Mesenchymal stem cell (in vitro differentiated cells and primary cell): Measurements from ENCODE around the gene CYP19A1.

Source experiments
- DNase-seq: peaks from one replicate; pipeline ENCODE4 v3.0.0-alpha.2; 2013
- H2AFZ ChIP-seq: one replicate; pipeline ENCODE4 v1.6.1; 2013; ENCODE audit warnings: low read depth, mild to moderate bottlenecking, control low read depth, inconsistent platforms, low read length, moderate library complexity
- H2AK5ac ChIP-seq: 2 replicates; pipeline ENCODE4 v1.6.1; 2013; ENCODE audit warnings: low read length, moderate library complexity, mild to moderate bottlenecking, inconsistent platforms; ENCODE audit not compliant: severe bottlenecking
- H2BK120ac ChIP-seq: one replicate; pipeline ENCODE4 v1.6.1; 2013; ENCODE audit warnings: low read depth, mild to moderate bottlenecking, inconsistent platforms, low read length, moderate library complexity
- H2BK12ac ChIP-seq, 2 experiments: one replicate each; pipeline ENCODE4 v1.6.1; 2013; ENCODE audit warnings: inconsistent platforms in 2 of 2, low read length in 2 of 2, mild to moderate bottlenecking in 2 of 2, moderate library complexity in 2 of 2, control low read depth in 1 of 2
- H2BK15ac ChIP-seq: one replicate; pipeline ENCODE4 v1.6.1; 2013; ENCODE audit warnings: mild to moderate bottlenecking, low read depth, inconsistent platforms; ENCODE audit not compliant: poor library complexity, severe bottlenecking
- H2BK5ac ChIP-seq: 2 replicates; pipeline ENCODE4 v1.6.1; 2013; ENCODE audit warnings: low read depth, mild to moderate bottlenecking, low read length, control low read depth, inconsistent platforms; ENCODE audit not compliant: poor library complexity, severe bottlenecking
- H3K14ac ChIP-seq, 2 experiments: one replicate each; pipeline ENCODE4 v1.6.1; 2013; ENCODE audit warnings: inconsistent platforms in 2 of 2, low read length in 2 of 2, control low read depth in 1 of 2, mild to moderate bottlenecking in 1 of 2, moderate library complexity in 1 of 2
- H3K18ac ChIP-seq, 2 experiments: one replicate each; pipeline ENCODE4 v1.6.1; 2013; ENCODE audit warnings: inconsistent platforms in 2 of 2, low read length in 2 of 2, control low read depth in 1 of 2, low read depth in 1 of 2, mild to moderate bottlenecking in 1 of 2
- H3K23ac ChIP-seq, 2 experiments: one replicate each; pipeline ENCODE4 v1.6.1; 2013; ENCODE audit warnings: inconsistent platforms in 2 of 2, low read length in 2 of 2, mild to moderate bottlenecking in 2 of 2, moderate library complexity in 2 of 2, control low read depth in 1 of 2
- H3K27ac ChIP-seq: 2 replicates; pipeline ENCODE4 v1.5.1; 2013; ENCODE audit warnings: mild to moderate bottlenecking, moderate library complexity, low read length, control low read depth, inconsistent platforms; ENCODE audit not compliant: poor library complexity, severe bottlenecking
- H3K27me3 ChIP-seq, 2 experiments: 2 replicates each; pipeline versions ENCODE4 v1.6.1 to v1.7.0; 2013; ENCODE audit warnings: low read length in 2 of 2, mild to moderate bottlenecking in 2 of 2, moderate library complexity in 2 of 2, control low read depth in 1 of 2, inconsistent platforms in 1 of 2; ENCODE audit not compliant: control insufficient read depth in 1 of 2, insufficient read depth in 1 of 2
- H3K36me3 ChIP-seq, 2 experiments: 2 replicates each; pipeline versions ENCODE4 v1.6.1 to v1.7.0; 2013; ENCODE audit warnings: low read length in 2 of 2, control low read depth in 1 of 2, inconsistent platforms in 1 of 2, low read depth in 1 of 2, mild to moderate bottlenecking in 1 of 2; ENCODE audit not compliant: insufficient read depth in 2 of 2, control insufficient read depth in 1 of 2
- H3K4ac ChIP-seq, 2 experiments: one replicate each; pipeline ENCODE4 v1.6.1; 2013; ENCODE audit warnings: inconsistent platforms in 2 of 2, low read length in 2 of 2, mild to moderate bottlenecking in 2 of 2, moderate library complexity in 2 of 2, control low read depth in 1 of 2, low read depth in 1 of 2
- H3K4me1 ChIP-seq: 2 replicates; pipeline ENCODE4 v1.6.1; 2013; ENCODE audit warnings: low read depth, low read length, control low read depth; ENCODE audit not compliant: control insufficient read depth, insufficient read depth
- H3K4me2 ChIP-seq: 2 replicates; pipeline ENCODE4 v1.6.1; 2013; ENCODE audit warnings: low read length, mild to moderate bottlenecking, inconsistent platforms; ENCODE audit not compliant: poor library complexity, severe bottlenecking
- H3K4me3 ChIP-seq, 2 experiments: 2 replicates each; pipeline versions ENCODE4 v1.5.1 to v1.7.0; 2013; ENCODE audit warnings: low read length in 2 of 2, mild to moderate bottlenecking in 2 of 2, control low read depth in 1 of 2, low read depth in 1 of 2; ENCODE audit not compliant: insufficient read depth in 1 of 2
- H3K79me1 ChIP-seq: replicated peaks from 2 replicates; pipeline ENCODE4 v1.6.1; 2013; ENCODE audit warnings: mild to moderate bottlenecking, control low read depth, low read length, inconsistent platforms; ENCODE audit not compliant: poor library complexity, severe bottlenecking
- H3K9ac ChIP-seq: 2 replicates; pipeline ENCODE4 v1.7.0; 2013; ENCODE audit warnings: mild to moderate bottlenecking, low read length, moderate library complexity
- H3K9me3 ChIP-seq: 2 replicates; pipeline ENCODE4 v1.7.0; 2013; ENCODE audit warnings: mild to moderate bottlenecking, low read length; ENCODE audit not compliant: control insufficient read depth
- H4K8ac ChIP-seq: one replicate; pipeline ENCODE4 v1.6.1; 2013; ENCODE audit warnings: inconsistent platforms, mild to moderate bottlenecking, low read length, moderate library complexity
- H4K91ac ChIP-seq: one replicate; pipeline ENCODE4 v1.6.1; 2013; ENCODE audit warnings: mild to moderate bottlenecking, low read length, inconsistent platforms
- WGBS: methylation state at CpG from one replicate; pipeline ENCODE4 v1.1.7; 2013; ENCODE audit warnings: mixed read lengths; 5-methylcytosine and 5-hydroxymethylcytosine counted together

Gene CYP19A1

DNA sequence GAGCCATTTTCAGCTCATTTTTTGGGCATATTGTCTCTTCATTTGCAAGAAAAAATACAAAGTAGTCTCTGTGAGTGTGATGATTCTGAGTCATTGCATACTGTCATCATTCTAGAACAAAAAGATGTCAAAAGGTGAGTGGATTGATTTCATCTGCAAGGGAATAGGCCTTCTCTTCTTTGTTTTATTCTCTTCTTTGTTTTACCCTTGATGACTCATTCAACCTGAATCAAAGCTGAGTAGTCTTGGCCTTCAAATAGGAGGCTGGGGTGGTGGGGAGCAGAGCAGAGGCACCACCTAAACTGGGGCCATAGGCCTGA is 25.4 kb downstream of the CYP19A1 start:
- H2AFZ ChIP-seq = no peak overlapping the region
- no peak overlapping the region for H2AK5ac ChIP-seq
- no peak overlapping the region for H3K18ac ChIP-seq
- H2BK5ac ChIP-seq = no peak overlapping the region
- H3K9ac ChIP-seq = no peak overlapping the region
- no peak overlapping the region for H3K27ac ChIP-seq
- no peaks in the 10 kb centered on the region for H3K36me3 ChIP-seq
- no peaks in the 10 kb centered on the region for H3K9me3 ChIP-seq
- no peak overlapping the region for H3K23ac ChIP-seq
- no peaks in the 10 kb centered on the region for H3K79me1 ChIP-seq
- no peak overlapping the region for H2BK15ac ChIP-seq
- no peak overlapping the region for H3K4ac ChIP-seq
- no peak overlapping the region for H4K8ac ChIP-seq
- H3K27me3 ChIP-seq = peaks cover 0 to 6% of the 10 kb centered on the region in 2 experiments
- no peak overlapping the region for H2BK12ac ChIP-seq
- H3K14ac ChIP-seq = no peak overlapping the region
- H3K4me2 ChIP-seq = no peak overlapping the region
- peak overlapping the region; percentile 41 for H4K91ac ChIP-seq
- no peak overlapping the region for H3K4me3 ChIP-seq
- H2BK120ac ChIP-seq = no peak overlapping the region
- DNase-seq = no peak
- H3K4me1 ChIP-seq = no peaks in the 10 kb centered on the region

GRCh38 chr15:51312166-51313073 is 26.0 kb downstream of the CYP19A1 start:
- H3K27ac ChIP-seq = no peak overlapping the region
- H3K79me1 ChIP-seq = no peaks in the 10 kb centered on the region
- WGBS = 75% methylated on average over 7 of the region's 8 CpGs
- H3K36me3 ChIP-seq = no peaks in the 10 kb centered on the region
- peak overlapping the region; percentile 5 for H3K9ac ChIP-seq
- no peak overlapping the region for H4K8ac ChIP-seq
- no peak overlapping the region for H2BK15ac ChIP-seq
- no peak overlapping the region for H2BK120ac ChIP-seq
- no peaks in the 10 kb centered on the region for H3K9me3 ChIP-seq
- H3K4me1 ChIP-seq = no peaks in the 10 kb centered on the region
- H3K4ac ChIP-seq = no peak overlapping the region
- no peak overlapping the region for H3K14ac ChIP-seq
- H3K18ac ChIP-seq = no peak overlapping the region
- peak; percentile 46 for DNase-seq
- H2AK5ac ChIP-seq = no peak overlapping the region
- H2BK5ac ChIP-seq = no peak overlapping the region
- H2AFZ ChIP-seq = no peak overlapping the region
- no peak overlapping the region for H3K4me2 ChIP-seq
- peak overlapping the region; percentile 41 for H4K91ac ChIP-seq
- H3K27me3 ChIP-seq = peaks cover 0 to 12% of the 10 kb centered on the region in 2 experiments
- no peak overlapping the region for H3K23ac ChIP-seq
- H3K4me3 ChIP-seq = no peak overlapping the region
- H2BK12ac ChIP-seq = no peak overlapping the region

DNA sequence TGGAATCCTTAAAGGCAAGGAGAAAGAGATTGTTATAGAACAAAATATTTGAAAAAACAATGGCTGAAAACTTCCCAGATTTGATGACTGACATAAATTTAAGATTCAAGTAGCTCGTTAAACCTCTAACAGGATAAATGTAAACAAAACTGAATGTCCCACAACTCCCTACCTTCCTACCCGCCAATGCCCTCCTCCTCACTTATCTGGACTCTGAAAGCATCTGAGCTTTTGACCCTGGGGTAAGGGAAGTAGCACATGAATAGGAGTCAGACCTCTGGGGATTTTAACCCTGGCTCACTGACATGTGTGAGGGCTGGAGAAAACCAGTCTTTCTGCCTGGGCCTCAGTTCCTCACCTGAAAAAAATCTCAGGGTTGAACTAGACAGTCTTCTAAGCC is 26.9 kb downstream of the CYP19A1 start:
- Histone ChIP-seq H3K9me3 (no peaks in the 10 kb centered on the region), H3K4me3 (no peak overlapping the region), H2AFZ (no peak overlapping the region), H3K18ac (no peak overlapping the region), H2BK120ac (no peak overlapping the region), H3K4ac (no peak overlapping the region), H3K79me1 (no peaks in the 10 kb centered on the region), H2BK15ac (no peak overlapping the region), H2AK5ac (no peak overlapping the region), H2BK12ac (no peak overlapping the region), H4K8ac (no peak overlapping the region), H3K27me3 (peaks cover 0 to 16% of the 10 kb centered on the region in 2 experiments), H3K14ac (no peak overlapping the region), H3K4me2 (no peak overlapping the region), H4K91ac (no peak overlapping the region), H3K4me1 (no peaks in the 10 kb centered on the region), H3K27ac (no peak overlapping the region), H2BK5ac (no peak overlapping the region), H3K9ac (peak overlapping the region; percentile 5), H3K36me3 (no peaks in the 10 kb centered on the region), H3K23ac (no peak overlapping the region)
- 71% methylated on average over 2 of the region's 2 CpGs for WGBS
- no peak for DNase-seq

- Histone ChIP-seq H3K79me1 (no peaks in the 10 kb centered on the region), H2BK15ac (no peak overlapping the region), H3K4me2 (no peak overlapping the region), H2BK120ac (no peak overlapping the region), H3K14ac (no peak overlapping the region), H3K4ac (no peak overlapping the region), H4K8ac (no peak overlapping the region), H2BK12ac (no peak overlapping the region), H2AFZ (no peak overlapping the region), H2BK5ac (no peak overlapping the region), H3K9ac (peak overlapping the region; percentile 12), H3K18ac (no peak overlapping the region), H4K91ac (no peak overlapping the region), H3K4me3 (no peak overlapping the region), H3K23ac (no peak overlapping the region), H3K27me3 (peaks cover 0 to 16% of the 10 kb centered on the region in 2 experiments), H3K27ac (no peak overlapping the region), H3K36me3 (no peaks in the 10 kb centered on the region), H2AK5ac (no peak overlapping the region), H3K4me1 (no peaks in the 10 kb centered on the region), H3K9me3 (no peaks in the 10 kb centered on the region)
- no peak for DNase-seq
- 93% methylated on average over 2 of the region's 2 CpGs for WGBS
These were observed 28.3 kb downstream of the CYP19A1 start for GRCh38 chr15:51310064-51310463.
